NCI-H748 treated with DMSO at 0.1 percent for 48 hours (cell line): ENCODE results near the gene ATG16L1.
A peak's percentile ranks its signal among the peaks of the same experiment; 100 is the strongest.

Experiments
- DNase-seq: peaks from one replicate; lab custom pipeline; 2025; lab: John Stamatoyannopoulos, UW

The ATG16L1 gene

GRCh38 chr2:233290051-233290845 lies 38.8 kb downstream of the ATG16L1 start:
- no peak for DNase-seq

DNA sequence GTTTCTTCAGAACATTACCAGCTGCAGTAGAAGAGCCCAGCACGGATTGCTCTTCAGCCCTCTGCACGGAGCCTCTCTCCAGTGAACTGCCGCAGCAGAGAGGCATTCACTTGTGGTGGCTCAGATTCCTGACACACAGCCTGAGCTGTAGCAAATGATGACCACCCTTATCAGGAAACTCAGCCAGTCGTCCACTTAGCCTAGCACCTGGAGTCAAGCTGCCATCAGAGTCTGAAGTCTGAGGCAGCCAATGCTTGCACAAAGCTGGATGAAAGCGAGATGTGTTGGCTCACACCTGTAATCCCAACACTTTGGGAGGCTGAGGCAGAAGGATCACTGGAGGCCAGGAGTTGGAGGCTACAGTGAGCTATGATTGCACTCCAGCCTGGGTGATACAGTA lies 44.4 kb downstream of the ATG16L1 start:
- no peak for DNase-seq

DNA sequence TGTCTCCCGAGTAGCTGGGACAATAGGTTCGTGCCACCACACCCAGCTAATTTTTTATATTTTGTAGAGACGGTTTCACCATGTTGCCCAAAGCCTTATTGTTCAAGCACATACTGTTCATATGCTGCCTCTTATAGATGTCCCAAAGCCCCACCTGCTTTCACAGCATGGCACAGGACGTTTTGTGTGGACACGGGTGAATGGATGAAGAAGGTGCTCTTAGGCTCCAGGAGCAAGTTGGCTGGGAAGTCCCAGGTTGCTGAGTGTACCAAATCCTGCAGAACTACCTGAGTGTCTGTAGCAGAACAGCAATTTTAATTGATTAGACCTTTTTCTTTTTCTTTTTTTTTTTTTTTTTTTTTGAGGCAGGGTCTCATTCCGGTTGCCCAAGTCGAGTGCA lies 45.6 kb downstream of the ATG16L1 start:
- no peak for DNase-seq

GRCh38 chr2:233300401-233300800 lies 48.9 kb downstream of the ATG16L1 start:
- no peak for DNase-seq

- no peak for DNase-seq
Observed at GRCh38 chr2:233301248-233301647, 49.8 kb downstream of the ATG16L1 start.

DNA sequence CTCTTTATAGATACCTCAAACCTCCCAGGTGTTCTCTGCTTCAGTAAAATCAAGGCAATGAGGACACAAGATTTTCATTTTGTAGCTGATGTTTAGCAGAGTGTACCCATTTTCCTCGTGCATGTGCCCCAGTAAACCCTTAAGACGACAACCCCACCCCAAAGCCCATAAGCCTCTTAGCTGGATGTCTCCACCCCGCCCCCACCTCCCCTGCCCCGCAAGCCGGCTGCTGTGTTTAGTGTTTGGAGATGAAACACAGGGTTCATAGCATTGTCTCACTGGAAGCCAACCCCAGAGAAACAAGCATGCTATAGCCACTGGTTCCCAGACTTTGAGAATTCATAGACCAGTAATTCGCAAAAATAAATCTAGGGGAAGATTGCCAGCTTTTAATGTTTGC lies 50.3 kb downstream of the ATG16L1 start:
- no peak for DNase-seq

- no peak for DNase-seq
Observed at GRCh38 chr2:233303252-233303651, 51.8 kb downstream of the ATG16L1 start.

- DNase-seq: no peak
Observed at GRCh38 chr2:233307565-233307964, 56.1 kb downstream of the ATG16L1 start, which contains the start of gene SAG. Gene SAG, plus strand, starts transcription at chr2:233307816. Its CDS starts 1,374 bp downstream, at chr2:233309190.

- DNase-seq: no peak
Observed at GRCh38 chr2:233311241-233311926, 59.9 kb downstream of the ATG16L1 start.

DNA sequence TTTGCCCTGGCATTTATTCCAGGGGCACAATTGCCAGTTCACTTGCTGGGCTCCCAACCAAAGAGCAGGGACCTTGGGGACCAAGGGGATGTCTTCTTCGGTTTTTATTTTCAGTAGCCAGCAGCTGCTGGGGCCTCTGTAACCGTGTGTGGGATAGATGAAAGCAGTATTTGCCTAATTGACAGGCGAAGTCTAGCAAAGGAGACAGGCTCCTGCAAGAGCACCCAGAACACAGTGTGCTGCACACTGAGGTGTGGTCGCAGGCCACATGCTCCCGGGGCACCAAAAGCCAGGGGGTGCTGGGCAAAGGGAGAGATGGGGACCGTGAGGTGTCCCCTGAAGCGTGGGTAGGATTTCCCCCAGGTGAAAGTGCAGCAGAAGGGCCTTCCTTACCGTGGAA lies 61.4 kb downstream of the ATG16L1 start:
- no peak for DNase-seq

DNA sequence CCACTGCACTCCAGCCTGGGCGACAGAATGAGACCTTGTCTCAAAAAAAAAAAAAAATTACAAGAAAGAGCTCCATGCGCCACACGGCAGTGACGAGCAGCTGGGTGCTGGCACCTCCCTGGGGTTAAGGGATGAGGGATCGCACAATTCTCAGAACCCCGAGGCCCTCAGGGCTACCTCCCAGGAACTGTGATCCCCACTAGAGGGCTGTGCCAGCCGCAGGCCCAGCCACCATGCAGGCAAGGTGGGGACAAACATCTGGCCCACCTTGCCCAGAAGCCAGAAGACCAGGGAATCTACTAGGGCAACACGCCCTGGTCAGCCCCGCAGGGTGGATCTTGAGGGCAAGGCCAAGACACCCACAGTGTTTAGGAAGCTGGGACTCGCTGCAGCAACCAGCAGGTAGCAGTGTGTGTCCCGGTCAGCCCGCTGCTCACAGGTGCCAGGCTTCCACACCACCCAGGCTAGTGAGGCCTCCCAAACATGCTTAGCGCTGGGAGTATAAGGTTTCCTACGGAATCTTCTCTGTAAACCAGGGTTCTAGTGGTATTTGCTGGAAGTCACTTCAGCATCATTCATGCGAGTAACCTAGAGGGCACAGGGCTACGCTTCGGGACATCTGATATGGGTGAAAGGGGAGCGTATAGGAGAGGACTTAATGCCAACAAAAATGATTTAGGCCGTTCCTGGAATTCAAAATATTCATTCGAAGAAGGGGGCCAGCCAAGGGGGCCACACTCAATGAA lies 62.9 kb downstream of the ATG16L1 start:
- no peak for DNase-seq

DNA sequence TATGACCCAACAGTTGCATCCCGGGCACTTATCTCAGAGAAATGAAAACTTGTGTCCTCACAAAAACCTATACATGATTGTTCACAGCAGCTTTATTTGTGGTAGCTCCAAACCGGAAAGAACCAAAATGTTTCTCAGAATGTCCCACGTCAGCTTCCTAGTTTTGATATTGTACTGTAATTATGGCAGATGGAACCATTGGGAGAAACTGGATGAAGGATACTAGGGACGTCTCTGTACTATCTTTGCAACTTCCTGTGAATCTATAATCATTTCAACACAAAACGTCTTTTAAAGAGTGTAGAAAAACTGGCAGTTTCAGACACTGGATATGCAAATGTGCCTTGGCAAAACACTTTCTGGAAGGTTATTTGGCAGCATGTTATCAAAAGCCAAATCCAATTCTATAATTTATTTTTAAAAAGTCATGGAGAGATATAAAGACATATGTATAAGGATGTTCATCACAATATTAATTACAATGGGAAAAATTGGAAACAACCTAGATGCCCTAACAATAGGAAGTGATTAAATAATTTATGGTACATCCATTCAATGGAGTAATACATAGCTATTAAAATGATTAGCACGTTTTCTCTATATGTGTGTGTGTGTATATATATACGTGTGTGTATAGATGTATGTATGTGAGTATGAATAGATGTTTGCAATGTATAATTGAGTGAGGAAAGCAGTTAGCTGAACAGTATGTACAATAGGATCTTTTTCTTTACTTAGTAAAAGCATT lies 65.9 kb downstream of the ATG16L1 start:
- DNase-seq: no peak

DNA sequence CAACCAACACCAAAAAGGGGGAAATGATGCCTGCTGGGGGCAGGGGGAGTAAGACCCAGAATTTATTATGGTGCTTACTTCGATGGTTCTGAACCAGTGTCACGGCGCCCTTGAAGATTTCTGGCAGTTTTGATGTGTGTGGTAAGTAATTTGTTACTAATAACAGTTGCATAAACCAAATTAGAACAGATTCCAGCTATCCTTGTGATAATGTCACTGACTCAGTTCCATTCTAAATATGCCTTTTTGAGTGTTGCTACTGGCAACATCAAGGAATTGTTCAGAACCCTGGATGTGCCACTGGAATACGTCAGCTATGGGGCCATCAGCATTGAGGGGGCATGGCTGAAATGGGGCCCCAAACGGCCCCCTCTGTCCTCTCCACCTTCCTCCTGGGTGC lies 67.8 kb downstream of the ATG16L1 start:
- DNase-seq: no peak

DNA sequence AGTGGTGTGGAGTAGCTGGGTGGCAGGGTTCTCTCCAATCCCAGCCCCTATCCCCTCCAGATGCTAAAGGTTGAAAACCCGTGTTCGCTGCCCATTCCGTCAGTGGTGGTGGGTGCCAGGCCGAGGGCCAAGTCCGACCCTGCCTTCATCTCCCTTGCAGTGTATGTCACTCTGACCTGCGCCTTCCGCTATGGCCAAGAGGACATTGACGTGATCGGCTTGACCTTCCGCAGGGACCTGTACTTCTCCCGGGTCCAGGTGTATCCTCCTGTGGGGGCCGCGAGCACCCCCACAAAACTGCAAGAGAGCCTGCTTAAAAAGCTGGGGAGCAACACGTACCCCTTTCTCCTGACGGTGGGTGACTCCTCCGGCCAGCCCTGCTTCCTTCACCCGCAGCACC lies 69.0 kb downstream of the ATG16L1 start:
- DNase-seq: no peak

GRCh38 chr2:233321166-233321565 lies 69.7 kb downstream of the ATG16L1 start:
- DNase-seq: no peak

DNA sequence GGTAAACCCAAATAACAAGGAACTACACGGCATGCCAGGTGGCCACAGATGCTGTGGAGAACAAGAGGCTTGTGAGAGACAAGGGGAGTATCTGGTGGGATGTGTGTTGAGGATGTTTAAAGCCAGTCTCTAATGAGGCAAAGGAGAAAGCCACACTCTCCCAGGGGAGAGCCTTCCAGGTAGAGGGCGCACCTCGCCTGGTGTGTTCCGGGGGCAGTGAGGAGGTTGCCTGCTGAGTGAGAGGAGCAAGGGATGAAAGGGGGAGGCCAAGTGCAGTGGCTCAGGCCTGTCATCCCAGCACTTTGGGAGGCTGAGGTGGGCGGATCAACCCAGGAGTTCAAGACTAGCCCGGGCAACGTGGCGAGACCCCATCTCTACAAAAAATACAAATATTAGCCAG lies 72.4 kb downstream of the ATG16L1 start:
- DNase-seq: no peak

- DNase-seq: no peak
Observed at GRCh38 chr2:233325256-233325655, 73.8 kb downstream of the ATG16L1 start.

GRCh38 chr2:233325814-233326213 lies 74.3 kb downstream of the ATG16L1 start:
- no peak for DNase-seq

- no peak for DNase-seq
Observed at GRCh38 chr2:233326500-233326899, 75.0 kb downstream of the ATG16L1 start.

- DNase-seq: no peak
Observed at GRCh38 chr2:233328922-233329321, 77.4 kb downstream of the ATG16L1 start.

DNA sequence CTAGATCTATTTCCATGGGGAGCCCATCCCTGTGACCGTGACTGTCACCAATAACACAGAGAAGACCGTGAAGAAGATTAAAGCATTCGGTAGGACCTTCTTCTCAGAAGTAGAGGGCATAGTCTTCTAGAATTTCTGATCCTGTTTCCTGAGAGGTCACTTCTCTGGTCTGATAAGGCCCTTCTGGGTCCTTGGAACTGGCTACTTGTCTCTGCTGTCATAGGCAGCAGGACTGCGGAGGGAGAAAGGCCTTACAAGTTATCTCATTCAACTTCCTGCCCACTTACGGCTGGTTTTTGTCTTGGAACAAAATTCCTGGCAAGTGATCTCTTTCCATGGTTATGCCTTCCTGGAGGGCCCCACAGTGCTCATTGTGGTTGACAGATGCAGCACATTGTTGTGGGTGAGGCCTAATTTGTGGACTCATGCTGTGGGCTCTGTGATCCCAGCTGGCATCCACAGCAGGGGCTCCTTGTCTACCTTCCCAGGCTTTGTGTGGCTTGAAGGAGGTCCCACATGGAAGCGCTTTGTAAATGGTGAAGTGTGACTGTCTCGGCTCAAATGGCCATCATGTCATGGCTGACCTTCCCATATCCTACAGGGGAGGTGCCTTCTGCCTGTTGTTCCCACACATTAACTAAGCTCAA lies 78.1 kb downstream of the ATG16L1 start:
- peak; percentile 19 for DNase-seq

DNA sequence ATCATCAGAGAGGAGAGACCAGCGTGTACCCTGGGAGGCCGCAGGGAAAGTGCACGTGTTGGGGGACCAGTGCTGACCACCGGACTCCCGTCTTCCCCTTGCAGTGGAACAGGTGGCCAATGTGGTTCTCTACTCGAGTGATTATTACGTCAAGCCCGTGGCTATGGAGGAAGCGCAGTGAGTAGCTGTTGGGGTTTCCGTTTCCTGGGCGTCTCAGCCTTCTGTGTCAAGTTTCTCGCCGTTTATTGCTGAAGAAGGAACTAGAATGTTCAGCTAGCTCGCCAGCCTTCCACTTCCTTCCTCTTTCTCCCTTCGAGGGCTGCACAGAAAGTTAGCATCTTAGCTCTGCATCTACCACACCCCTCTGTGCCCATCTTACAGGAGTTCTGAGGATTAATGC lies 80.1 kb downstream of the ATG16L1 start:
- DNase-seq: no peak
